Dedifferentiated amniotic fluid mesenchymal stem cell (primary cell): Measurements from ENCODE around the gene FCGR2B.
"Not testable (repeated sequence)": the region's sequence is repeated elsewhere in the genome, so short reads cannot be mapped to it uniquely, and the experiment has no call there.

Source experiments
- DNase-seq: peaks from one replicate; pipeline ENCODE4 v3.0.0-alpha.2; 2016; ENCODE audit errors: extremely low spot score

FCGR2B gene

DNA sequence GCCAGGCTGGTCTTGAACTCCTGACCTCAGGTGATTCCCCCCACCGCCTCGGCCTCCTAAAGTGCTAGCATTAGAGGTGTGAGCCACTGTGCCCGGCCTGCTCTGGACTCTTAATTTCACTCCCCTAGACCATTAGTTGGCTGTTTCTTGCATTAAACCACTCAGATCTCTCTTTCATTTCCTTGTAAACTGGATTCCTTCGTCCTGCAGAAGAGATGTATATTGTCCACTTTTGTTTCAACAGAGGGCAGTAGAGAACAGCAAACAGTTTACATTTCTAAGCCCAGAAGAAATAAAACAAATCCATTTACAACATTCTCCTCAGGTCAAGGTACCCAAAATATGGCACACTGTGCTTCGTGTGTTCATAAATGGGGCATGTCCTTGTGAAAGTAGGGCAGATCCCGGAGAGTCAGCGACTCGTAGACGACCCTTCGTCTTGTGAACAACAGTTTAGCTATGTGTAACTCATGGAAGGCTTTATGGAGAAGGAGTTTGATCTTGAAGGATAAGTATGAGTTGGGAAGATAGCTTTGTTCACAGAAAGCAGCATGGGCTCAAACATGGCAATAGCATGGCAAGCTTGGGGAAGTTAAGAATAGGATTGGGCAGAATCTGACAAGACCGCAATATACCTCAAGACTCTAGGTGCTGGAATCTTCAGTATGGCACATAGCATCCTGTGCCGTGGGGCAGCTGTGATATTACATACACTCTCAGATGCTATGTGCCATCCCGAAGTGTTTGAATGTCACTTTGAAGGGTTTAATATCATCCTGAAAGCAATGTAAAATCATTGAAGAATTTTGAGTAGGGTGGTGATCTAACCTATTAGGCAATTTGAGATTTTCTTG lies 15.2 kb upstream of the FCGR2B start:
- DNase-seq, result peak; percentile 42

DNA sequence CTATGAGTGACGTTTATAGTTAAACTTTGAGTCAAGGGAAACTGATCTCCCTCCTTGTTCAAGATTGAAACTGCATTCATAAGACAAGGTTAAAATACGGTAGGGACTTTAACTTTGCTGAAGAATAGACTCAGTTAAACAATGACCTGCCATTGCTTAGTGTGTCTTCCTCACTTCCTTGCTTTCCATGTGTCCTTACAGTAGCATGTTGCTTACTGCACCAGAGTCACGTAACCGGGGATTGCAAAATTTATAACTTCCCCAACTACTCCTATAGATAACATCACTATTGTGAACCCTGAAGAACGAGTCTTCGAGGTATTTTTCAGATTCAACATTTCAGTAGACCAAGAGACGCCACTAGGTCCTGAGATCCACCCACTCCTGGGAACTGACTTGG lies 9.4 kb upstream of the FCGR2B start:
- DNase-seq, result not testable (repeated sequence)

DNA sequence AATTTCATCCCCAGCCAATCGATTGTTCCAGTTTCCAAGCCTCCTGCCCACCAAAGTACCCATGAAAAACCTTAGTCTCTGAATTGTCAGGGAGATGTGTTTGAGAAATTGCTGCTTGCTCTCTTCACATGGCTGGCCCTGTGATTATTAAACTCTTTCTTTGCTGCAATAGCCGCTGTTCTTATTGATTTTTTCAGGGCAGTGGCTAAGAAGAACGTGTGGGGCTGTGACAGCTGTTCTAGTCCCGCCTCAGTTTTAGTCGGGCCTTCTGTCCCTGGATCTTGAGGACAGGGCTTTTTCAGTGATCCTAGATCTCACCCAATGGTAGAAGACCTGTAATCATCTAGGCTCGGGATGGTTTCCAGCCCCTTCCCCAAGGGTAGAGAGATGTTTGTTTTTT lies 9.0 kb upstream of the FCGR2B start:
- not testable (repeated sequence) for DNase-seq

DNA sequence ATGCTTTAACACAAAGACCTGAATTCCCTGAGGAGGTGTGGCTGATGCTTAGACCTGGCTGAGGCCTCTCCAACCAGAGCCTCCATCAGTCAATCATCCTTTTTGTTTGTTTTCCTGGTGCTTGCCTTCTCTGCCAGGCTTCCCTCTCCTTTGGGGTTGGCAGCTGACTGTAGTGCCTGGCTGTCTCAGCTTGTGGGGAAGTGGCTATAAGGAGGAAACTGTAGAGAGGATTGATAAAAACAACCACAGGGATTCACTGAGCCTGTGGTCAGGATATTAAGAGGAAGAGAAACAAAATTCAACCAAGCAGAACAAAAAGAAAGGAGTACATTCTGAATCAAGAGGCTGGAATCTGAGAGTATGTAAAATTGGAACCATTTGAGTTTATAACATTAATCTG lies 4.4 kb upstream of the FCGR2B start:
- DNase-seq, result not testable (repeated sequence)

DNA sequence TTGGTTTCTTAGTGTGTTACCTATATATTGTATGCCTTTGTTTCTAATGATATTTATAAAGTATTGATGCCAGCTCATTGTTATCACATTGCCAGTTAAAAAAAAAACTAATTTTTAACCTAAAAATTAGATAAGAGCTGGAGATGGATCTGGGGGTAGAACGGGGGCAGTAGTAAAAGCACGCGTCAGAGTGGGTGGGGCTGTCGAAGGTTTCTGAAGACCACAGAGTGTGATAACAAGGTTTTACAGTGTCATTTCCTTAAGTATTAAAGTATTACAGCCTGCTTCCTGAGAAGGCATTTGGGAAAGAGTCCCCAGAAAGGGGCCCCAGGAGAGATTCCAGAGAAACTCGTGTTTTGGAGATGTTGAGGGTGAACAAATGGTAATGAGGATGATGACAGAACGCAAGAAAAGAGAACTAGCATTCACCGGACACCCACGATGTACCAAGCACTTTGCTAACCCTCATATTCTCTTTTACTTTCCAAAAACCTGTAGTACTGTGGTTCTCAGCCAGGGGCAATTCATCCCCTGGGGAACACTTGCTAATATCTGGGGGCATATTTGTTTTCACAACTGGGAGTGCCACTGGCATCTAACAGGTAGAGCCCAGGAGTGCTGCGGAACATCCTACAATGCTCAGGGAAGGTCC lies 1.2 kb upstream of the FCGR2B start:
- DNase-seq, result not testable (repeated sequence)

DNA sequence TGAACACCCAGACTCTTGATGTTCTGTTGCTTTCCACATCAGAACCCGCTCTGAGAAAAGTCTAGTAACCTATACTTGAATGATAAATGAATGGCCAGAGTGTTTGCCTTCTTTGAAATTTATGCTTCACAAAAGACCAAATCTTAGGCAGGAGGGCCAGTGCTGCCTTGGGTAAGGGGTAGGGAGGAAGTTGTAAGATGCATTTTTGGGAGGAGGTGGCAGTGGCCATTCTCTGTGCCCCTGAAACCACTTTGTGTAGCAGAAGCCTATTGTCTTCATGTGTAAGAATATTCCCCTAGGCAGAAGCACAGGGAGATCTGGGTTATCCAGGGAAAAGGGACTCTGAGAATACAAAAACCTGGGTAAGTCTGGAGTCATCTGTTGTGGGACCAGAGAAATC lies 626 bp downstream of the FCGR2B start:
- DNase-seq, result not testable (repeated sequence)

DNA sequence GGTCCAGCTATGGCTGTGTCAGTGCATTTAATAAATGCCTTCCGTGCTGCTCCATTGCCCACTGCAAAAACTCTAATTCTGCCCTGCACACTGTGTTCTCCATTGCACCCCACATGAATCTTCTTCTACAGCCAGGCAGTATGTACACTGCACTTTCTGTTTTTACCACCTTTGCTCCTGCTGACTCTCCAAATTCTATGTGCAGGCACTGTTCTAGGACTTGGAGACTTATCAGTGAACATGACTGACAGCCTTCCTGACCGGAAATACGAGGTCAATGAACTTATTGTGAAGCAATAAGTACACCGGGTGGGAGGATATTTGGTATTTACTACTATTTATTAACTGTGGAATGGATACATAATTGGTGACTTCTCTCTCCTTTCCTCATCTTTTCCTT lies 1.7 kb downstream of the FCGR2B start:
- DNase-seq, result not testable (repeated sequence)

DNA sequence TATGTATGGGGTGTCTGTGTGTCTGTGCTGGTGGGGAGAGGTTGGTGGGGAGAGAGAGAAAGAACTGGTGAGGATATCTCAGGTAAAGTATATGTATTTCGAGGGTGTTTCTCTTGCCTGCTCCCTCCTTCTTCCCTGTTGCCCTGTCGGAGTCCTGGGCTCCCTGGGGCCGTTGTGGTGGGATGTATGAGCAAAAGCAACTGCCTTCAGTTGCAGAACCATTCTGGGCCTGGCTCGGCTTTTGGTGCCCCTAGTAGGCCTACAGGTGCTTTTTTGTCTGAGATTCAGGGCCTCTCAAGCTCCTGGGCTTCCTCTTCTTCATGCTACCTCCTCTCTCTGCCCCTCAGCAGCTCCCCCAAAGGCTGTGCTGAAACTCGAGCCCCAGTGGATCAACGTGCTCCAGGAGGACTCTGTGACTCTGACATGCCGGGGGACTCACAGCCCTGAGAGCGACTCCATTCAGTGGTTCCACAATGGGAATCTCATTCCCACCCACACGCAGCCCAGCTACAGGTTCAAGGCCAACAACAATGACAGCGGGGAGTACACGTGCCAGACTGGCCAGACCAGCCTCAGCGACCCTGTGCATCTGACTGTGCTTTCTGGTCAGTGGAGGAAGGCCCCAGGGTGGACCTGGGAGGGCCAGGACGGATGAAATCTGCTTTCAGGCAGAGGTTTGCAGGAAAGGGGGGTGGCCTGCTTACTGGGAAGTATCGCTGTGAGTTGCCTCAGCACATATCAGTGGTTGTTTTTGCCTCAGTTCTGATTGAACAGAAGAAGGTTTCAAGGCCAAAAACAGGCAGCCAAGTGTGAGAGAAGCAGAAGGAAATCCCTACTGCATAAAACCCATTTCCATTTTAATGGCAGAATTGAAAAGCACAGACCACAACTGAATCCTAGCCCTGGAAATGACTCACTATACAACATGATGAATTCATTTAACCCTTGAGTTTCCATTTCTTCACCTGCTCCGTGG lies 8.4 kb downstream of the FCGR2B start:
- DNase-seq, result not testable (repeated sequence)

DNA sequence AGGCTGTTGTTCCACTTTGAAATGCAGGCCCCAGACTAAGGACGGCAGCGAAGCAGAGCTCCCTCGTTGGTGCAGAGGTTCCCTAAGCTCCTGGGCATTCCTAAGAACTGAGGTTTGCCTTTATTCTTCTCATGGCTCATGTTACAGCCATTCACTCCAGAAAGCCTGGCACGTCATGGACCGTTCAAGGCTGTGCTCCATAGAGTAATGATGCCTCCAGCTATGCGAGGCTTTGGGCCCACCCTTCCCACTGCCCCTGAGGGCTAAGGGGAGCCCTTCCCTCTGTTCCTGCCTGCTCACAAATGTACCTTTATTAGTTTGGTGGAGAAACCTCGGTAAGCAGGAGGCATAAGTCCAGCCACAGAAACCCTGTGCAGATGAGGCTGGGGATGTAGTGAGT lies 10.5 kb downstream of the FCGR2B start:
- DNase-seq, result peak; percentile 49

DNA sequence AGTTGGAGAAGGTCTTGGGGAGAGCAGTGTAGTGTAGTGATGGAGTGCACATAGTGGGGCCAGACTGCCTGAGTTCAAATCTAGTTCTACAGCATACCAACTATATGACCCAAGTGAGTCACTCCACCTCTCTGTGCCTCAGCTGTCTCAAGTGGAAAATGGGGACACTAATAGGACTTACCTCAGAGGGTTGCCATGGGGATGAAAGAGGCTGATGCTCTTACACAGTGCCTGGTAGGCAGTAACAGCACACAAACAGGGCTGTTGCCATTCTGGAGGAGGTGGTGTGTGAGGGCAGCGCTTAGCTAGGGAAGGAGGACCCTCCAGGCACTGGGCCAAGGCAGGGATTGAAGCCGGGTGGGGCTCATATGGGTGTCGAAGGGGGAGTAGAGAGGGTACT lies 11.5 kb downstream of the FCGR2B start:
- DNase-seq, result not testable (repeated sequence)

DNA sequence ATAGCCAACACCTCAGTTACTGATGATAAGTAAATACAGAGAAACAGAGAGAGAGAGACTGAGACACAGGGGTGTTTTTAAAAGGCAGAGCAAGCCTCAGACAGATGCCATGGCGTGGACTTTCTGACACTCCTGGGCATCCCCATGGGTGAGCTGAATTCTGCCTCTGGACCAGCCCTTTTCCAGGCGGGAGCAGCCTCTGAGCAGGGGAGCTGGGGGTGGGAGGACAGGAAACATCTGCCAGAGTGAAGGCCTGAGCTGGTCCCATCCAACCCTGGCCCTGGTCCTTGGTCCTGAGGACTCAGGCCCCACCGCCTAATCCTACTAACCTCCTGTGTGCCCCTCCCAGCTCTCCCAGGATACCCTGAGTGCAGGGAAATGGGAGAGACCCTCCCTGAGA lies 12.0 kb downstream of the FCGR2B start:
- not testable (repeated sequence) for DNase-seq

DNA sequence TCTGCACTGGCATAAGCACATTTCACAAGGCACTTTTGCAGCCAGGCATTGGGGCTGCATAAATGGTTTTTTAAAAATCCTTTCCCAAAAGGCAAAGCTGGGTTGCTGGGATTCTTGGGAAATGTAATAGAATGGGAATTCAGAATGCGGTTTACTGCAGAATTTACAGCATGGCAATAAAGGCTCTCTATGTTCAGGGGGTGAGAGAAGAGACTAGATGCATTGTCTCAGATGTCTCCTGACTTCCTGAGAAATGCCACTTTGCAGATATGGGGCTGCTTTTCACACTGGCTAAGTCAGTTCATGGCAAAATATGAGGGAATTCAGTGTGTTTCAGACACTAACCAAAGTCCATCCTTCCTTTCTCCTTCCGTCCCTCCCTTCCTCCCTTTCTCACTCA lies 13.5 kb downstream of the FCGR2B start:
- no peak for DNase-seq

DNA sequence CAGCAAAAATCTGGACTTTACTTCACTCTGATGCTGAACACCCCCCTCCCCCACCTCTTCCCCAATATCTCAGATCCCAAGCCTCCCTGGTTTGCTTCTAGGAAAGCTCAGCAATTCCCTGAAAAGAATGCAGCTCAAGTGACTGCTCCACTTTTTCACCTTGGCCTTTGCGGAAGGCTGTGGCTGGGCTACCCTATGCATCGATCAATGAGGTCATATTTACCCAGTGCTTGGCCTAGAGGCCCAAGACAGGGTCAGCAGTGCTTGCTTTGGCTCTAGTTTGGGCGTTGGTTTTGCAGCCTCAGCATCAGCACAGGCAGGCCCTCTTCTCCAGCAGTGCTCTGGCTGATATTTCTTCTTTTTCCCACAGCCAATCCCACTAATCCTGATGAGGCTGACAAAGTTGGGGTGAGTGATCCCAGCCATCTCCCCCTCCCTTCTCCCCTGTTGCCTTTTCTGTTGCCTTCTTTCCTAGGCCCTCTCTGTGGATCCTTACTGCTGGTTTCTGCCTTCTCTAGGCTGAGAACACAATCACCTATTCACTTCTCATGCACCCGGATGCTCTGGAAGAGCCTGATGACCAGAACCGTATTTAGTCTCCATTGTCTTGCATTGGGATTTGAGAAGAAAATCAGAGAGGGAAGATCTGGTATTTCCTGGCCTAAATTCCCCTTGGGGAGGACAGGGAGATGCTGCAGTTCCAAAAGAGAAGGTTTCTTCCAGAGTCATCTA lies 14.2 kb downstream of the FCGR2B start:
- DNase-seq, result no peak

DNA sequence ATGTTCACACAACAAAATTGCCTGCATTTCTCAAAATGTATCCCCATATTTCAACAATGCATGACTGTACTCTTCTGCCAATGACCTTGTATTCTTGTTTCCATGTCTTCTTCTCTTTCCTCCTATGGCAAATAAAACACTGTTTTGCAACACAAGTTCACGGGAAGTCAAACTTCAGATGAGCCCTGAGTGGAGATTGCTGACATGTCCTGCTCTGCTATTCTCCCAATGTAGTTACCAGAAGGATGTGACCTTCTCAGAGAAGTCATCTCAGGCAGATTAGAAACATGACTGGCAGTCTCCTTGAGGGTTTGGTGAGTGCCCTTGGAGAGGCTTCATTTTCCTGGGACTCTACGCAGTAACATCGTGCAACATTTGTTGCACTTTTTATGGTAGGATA lies 15.6 kb downstream of the FCGR2B start:
- no peak for DNase-seq

DNA sequence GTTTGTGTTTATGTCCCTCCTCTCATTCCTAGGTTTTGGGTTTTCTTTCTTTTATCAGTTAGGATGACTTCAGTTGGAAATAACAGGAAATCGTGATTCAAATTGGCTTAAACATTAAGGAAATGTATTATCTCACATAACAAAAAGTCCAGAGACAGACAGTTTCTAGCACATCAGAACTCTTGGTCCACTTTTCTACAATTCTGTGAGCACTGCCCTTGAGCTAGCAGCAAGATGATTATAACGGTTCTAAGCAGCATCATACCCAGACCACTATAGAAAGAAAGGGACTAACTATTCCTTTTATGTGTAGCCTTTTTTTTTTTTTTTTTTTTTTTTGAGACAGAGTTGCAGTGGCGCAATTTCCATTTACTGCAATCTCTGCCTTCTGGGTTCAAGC lies 18.9 kb downstream of the FCGR2B start:
- DNase-seq, result no peak

DNA sequence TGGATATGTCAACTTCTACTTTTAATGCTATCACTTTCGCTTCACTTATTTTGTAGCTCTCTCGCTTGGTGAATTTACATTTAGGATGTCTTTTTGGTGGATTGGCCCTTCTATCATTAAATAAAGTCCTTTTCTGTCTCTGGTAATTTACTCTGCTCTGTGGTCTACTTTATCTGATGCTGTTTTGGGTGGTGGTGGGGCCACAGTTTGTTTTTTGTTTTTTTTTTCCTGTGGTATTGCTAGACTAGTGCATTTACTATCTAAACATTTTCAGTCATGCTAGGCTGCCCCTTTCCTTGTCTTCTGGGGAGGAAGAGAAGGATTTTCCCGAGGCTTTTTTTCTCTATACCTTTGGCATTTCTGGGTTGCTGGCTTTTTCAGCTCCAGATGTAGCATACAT lies 26.0 kb downstream of the FCGR2B start:
- no peak for DNase-seq

DNA sequence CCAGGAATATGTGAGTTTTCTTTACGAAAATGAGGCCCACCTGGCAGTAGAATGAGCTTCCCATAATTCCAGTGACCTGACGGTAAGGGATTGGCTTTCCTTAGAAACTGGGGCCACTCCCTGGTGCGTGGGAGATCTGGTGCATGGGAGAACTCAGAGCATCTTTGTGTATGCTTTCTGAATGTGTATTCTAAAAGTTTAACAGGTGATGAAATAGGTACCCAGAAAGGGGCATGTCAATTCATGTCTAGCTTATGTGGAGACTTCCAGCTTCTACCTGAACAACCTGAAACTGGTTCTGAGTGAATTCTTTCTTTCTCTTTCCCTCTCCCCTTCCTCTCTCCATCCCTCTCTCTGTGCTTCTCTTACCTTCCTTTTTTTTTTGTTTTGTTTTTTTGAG lies 28.9 kb downstream of the FCGR2B start:
- no peak for DNase-seq

DNA sequence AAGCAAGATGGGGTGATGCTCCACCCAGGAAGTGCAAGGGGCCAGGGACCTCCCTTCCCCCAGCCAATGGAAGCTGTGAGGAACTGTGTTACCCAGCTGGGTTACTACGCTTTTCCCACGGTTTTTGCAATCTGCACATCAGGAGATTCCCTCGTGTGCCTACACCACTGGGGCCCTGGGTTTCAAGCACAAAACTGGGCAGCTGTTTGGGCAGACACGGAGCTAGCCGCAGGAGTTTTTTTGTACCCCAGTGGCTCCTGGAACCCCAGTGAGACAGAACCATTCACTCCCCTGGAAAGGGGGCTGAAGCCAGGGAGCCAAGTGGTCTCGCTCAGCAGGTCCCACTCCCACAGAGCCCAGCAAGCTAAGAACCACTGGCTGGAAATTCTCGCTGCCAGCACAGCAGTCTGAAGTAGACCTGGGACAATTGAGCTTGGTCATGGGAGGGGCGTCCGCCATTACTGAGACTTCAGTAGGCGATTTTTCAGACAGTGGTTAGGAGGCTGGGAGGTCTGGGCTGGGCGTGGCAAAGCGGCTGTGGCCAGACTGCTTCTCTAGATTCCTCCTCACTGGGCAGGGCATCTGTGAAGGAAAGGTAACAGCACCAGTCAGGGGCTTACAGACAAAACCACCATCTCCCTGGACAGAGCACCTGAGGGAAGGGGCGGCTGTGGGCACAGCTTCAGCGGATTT lies 30.2 kb downstream of the FCGR2B start:
- not testable (repeated sequence) for DNase-seq

DNA sequence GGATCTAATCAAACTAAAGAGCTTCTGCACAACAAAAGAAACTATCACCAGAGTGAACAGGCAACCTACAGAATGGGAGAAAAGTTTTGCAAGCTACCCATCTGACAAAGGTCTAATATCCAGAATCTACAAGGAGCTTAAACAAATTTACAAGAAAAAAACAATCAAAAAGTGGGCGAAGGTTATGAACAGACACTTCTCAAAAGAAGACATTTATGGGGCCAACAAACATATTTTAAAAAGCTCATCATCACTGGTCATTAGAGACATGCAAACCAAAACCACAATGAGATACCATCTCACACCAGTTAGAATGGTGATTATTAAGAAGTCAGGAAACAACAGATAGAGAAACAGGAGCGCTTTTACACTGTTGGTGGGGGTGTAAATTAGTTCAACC lies 35.4 kb downstream of the FCGR2B start:
- not testable (repeated sequence) for DNase-seq

DNA sequence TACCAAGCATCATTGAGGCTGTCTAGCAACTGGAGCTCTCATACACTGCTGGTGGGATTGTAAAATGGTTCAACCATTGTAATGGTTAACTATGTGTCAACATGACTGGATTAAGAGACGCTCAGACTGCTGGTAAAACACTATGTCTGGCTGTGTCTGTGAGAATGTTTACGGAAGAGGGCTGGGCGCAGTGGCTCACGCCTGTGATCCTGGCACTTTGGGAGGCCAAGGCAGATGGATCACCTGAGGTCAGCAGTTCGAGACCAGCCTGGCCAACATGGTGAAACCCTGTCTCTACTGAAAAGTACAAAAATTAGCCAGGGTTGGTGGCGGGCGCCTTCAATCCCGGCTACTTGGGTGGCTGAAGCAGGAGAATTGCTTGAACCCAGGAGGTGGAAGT lies 39.3 kb downstream of the FCGR2B start:
- no peak for DNase-seq

DNA sequence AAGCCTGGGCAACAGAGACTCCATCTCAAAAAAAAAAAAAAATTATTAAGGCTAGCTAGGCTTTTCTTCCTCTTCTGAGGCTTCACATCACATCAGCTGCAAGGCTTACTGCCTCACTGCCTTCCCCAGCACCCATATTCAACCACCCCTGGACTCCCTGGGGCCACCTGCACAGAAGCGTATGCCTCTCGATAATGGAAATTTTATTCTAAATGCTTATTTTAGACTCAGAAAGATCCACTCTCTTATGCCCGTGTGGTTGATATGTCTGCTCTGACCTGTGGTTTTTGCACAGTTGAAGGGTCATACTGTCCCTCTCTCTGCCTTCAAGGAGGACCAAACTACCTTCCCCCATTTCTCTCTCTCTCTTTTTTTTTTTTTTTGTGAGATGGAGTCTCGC lies 42.6 kb downstream of the FCGR2B start:
- DNase-seq, result no peak
